RPMI8226 (cell line): ENCODE results near the gene CNOT1.
"Not testable (repeated sequence)": the region's sequence is repeated elsewhere in the genome, so short reads cannot be mapped to it uniquely, and the experiment has no call there.

Source experiments
- DNase-seq: peaks from one replicate; pipeline ENCODE4 v3.0.0-alpha.2; 2015

Gene CNOT1

GRCh38 chr16:58629733-58630640, at the start of gene CNOT1:
CNOT1 (minus strand) TSS chr16:58629826; CDS start chr16:58599337, 30,489 bp downstream.
- DNase-seq, result peak; percentile 99

DNA sequence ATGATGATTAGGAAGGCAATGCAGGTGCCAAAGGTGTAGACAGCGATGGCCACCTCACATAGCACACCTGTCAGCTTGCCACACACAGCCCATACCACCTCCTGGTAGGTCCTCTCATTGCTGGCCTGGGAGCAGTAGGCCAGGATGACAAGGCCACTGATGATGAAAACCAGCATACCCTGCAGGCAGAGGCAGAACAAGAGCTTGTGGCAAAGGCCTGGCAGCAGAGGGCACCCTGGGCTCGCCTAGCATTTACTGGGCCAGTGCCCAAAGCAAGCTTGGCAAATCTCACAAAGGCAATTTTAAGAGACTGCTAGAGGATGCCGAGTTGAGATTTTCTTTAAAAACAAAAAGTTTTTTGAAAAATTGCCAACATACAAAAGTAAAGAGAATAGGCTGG, 49.1 kb upstream of the CNOT1 start:
- DNase-seq, result peak; percentile 50

GRCh38 chr16:58678269-58678668, 48.6 kb upstream of the CNOT1 start:
- DNase-seq, result no peak

- no peak for DNase-seq
These were observed 41.4 kb upstream of the CNOT1 start for GRCh38 chr16:58670946-58671583.

DNA sequence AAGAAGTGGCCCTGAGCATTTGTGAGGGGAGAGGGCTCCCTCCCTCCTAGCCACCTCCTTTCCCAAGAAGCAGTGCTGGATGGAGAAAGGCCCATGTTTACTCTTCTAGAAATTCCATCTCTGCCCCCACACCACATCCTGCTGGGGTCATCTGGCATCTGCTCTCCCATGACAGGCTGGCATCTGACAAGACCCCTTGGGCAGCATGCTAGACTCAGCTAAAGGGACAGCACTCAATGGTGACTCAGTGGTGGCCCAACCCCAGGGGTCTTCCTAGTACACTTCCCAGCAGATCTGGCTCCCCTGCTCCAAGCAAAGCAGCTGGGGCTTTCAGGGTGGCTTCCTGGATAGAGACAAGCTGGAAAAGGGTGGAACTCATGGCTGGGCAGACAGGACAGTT, 40.6 kb upstream of the CNOT1 start:
- no peak for DNase-seq

DNA sequence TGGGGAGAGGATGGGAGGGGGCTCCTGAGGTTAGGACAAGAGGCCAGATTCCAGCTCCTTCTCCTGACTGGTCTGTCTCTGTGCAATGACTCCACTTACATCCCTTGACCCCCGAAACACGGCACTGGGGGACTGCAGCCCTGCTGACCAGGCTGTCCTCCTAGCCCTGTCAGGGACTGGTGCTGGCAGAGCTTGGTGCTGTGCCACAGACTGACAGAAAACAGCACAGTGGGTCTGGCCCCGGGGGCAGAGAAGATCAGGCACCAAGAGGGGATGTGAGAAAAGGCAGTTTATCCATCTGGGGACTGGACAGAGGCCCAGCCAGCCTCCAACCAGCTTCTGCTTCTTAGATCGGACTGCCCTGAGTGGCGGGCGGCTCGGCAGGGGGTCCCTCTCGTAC, 35.6 kb upstream of the CNOT1 start:
- DNase-seq, result no peak

DNA sequence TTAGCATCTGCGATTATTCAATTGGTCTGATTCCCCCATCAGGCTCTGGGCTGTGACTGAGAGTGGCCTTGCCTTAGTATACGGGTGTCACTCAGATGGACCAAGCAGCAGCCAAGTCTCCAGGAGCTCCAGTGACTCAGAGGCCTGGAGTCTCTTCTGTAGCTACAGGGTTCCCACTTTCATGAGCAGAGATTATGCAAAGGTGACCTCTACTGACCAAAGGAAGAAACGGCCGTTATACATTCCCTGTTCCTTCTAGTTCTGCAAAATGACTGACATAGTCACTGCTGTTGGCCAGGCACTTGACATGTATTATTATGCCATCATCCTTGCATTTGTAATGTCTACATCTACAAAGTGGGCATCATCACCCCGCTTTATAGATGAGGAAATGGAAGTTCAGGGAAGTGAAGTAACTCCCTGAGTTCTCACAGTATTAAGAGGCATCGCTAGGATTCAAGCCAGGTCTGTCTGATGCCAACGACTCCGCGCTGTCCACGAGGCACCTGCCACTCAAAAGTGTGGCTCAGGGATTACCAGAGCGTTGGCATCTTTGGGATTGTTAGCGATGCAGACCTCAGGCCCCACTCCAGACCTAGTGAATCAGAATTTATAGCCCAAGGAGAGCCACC, 31.7 kb upstream of the CNOT1 start:
- DNase-seq, result peak; percentile 82

- DNase-seq, result not testable (repeated sequence)
These were observed 30.3 kb upstream of the CNOT1 start for GRCh38 chr16:58659911-58660310.

DNA sequence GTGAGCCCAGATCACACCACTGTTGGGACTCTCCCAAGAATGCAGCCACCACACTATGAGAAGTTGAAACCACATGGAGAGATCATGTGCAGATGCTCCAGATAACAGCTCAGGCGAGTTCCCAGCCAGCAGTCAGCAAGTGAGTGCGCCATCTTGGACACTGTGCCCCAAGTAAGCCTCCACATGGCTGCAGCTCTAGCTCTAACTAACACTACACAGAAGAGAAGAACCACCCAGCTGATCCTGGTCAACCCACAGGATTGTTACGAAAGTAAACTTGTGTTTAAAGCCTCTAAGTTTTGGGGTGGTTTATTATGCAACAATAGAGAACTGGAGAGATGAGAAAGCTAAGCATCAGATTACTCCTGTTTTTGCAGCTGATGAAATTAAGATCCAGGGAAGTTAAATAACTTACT, 29.2 kb upstream of the CNOT1 start:
- no peak for DNase-seq

GRCh38 chr16:58656899-58657298, 27.3 kb upstream of the CNOT1 start:
- no peak for DNase-seq

GRCh38 chr16:58655215-58655596, 25.6 kb upstream of the CNOT1 start:
- DNase-seq, result no peak

DNA sequence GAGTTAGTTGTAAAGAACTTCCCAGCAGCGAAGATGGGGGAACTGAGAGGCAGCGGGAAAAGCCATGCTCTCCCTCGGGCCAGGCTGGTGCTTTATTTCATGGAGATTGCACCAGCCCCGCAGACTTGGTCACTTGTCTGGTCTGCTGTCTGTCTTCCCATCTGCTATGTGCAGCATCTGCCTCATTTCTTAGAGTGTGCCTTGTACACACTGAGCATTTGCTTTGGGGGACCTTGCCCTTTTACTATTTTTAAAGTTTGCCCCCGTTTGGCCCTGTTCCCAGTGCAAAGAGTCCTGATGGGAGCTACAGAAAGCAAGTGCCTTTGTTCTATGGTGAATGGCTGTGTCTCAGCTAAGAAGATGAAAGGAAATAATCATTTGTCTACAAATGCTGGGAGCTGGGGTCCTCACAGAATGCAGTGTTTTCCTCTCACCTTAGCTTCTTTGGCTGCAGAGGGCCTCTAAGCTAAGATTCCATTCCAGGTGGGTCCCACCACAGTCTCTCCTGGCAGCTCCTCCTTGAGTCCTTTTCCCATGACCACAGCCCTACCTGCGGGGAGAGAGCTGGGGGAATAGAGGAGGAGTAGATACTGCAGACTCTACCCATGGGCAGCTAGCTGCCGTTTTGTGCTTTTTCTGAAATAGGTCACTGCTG, 25.1 kb upstream of the CNOT1 start:
- DNase-seq, result no peak

- DNase-seq, result no peak
These were observed 23.1 kb upstream of the CNOT1 start for GRCh38 chr16:58652741-58653140.

GRCh38 chr16:58651965-58652348, 22.3 kb upstream of the CNOT1 start:
- no peak for DNase-seq

DNA sequence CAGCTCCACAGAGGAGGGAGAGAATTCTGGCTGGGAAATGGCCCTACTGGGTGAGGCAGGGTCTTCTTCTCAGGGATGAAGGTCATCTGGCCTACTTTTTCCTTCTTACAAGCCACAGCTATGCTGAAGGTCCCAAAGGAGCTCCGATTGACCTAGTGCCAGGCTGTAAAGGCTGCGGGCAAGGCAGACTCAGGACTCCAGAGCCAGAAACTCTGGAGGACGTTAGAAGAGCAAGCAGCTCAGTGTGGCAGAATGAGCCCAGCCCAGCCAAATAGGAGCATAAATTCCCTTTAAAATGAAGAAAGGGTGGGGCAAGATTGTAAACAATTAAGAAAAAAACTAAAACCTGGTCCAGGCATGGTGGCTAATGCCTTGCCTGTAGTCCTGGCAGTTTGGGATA, 20.1 kb upstream of the CNOT1 start:
- DNase-seq, result no peak

- no peak for DNase-seq
These were observed 17.5 kb upstream of the CNOT1 start for GRCh38 chr16:58647107-58647506.

GRCh38 chr16:58644765-58645487, 15.3 kb upstream of the CNOT1 start:
- DNase-seq, result peak; percentile 46

GRCh38 chr16:58644108-58644507, 14.5 kb upstream of the CNOT1 start:
- DNase-seq, result no peak

DNA sequence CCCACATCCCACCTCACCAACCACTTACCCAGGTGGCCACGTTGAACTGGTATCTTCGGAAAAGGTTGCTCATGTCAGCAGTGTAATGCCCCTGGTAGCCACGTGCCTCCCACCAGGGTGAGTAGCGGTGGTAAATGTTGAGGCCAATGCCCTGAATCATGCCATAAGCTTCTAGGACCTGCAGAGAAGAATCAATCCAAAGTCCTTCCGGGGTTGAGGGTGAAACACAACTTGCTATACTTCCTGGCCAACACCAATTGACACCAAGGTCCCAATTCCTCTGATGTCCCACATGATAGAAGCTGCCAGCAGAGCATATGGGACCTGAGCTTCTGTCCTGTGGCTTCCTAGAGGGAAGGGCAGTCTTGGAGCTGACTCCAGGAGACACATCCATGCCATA, 11.3 kb upstream of the CNOT1 start:
- no peak for DNase-seq

GRCh38 chr16:58639836-58640235, 10.2 kb upstream of the CNOT1 start:
- no peak for DNase-seq

DNA sequence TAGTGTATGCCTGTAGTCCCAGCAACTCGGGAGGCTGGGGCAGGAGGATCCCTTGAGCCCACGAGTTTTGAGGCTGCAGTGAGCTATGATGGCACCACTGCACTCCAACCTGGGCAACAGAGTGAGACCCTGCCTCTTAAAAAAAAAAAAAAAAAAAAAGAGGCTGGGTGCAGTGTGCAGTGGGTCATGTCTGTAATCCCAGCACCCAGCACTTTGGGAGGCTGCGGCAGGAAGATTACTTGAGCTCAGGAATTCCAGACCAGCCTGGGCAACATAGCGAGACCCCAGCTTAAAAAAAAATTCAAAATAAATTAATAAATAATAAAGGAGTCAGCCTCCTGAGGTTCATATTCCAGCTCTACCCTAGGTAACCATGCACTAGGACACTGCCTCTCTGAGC, 9.6 kb upstream of the CNOT1 start:
- DNase-seq, result no peak

DNA sequence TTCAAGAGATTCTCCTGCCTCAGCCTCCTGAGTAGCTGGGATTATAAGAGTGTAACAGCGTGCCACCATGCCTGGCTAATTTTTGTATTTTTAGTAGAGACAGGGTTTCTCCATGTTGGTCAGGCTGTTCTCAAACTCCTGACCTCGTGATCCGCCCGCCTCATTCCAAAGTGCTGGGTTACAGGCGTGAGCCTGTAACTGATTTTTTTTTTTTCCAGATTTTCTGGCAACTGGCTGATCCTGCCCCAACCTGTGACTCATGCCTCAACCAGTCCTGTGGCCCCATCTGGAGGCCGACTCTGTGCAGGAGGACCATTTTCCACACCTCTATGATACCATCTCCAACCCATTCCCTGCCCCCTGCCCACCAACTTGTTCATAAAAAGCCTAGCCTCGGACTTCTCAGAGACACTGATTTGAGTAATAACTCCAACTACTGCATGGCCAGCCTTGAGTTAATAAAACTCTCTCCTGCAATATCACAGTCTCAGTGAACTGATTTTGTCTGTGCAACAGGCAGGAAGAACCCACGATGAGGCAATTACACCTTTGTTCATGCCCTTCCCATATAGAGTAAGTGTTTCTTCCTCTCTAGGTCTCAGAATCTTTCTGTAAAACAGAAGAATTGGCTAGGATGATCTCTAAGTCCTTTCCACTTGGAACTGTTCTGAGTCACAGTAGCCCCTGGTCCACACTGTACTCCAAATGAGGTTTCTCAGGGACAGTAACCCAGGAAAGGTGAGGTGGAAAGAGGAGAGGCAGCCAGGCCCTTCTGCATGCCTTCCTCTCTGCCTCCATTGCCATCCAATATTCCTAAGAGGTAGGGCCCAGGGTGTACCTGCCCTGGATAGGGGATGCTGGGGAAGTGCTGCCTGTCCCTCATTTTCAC, 8.8 kb upstream of the CNOT1 start:
- DNase-seq, result peak; percentile 22
